ENCODE measurements around the gene ABCA2. TPM values are rescaled to one million over a fixed set of nuclear protein-coding genes. Genes with fewer than 3 reads are reported as not detected.
A peak's percentile ranks its signal among the peaks of the same experiment; 100 is the strongest.
"Not testable (repeated sequence)": the region's sequence is repeated elsewhere in the genome, so short reads cannot be mapped to it uniquely, and the experiment has no call there.

The ABCA2 gene
- total RNA-seq, 1 donor from 2014 or later, result 2.0 TPM

GRCh38 chr9:137015976-137016375 is 12.1 kb downstream of the ABCA2 start:
- ATAC-seq, result no peak

DNA sequence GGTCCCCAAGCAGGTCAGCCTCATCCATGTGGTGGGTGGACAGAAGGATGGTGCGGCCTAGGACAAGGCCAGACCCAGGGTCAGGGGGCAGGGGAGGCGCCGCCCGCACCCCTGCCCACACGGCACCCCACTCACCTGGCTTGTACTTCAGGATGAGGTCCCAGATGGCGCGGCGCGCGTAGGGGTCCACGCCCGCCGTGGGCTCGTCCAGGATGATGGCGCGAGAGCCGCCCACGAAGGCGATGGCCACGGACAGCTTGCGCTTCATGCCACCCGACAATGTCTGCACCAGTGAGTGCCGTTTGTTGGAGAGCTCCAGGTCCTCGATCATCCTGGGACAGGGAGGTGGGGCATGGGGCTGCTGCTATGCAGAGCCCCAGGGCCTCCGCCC is 12.5 kb downstream of the ABCA2 start:
- no peak for ATAC-seq

- ATAC-seq, result no peak
Measured at GRCh38 chr9:137014776-137015539, 13.1 kb downstream of the ABCA2 start.

DNA sequence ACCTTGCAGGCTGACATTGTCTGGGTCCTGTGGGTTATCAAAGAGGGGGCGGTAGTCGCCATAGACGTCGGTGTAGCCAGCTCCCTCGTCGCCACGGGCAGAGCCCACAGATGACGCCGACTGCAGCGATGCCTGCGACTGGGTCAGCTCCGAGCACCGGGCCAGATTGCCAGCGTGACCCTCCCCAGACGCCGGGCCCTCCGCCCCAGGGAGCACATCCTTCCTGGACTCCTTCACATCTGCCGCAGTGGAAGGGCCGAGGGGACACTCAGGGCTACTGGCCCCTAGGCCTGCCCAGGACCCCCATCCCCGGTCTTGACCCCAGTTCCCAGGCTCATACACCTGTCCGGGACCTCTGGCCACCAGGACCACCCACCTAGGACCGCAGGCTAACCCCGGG is 13.9 kb downstream of the ABCA2 start:
- no peak for ATAC-seq

GRCh38 chr9:137013571-137013940 is 14.5 kb downstream of the ABCA2 start:
- no peak for ATAC-seq

DNA sequence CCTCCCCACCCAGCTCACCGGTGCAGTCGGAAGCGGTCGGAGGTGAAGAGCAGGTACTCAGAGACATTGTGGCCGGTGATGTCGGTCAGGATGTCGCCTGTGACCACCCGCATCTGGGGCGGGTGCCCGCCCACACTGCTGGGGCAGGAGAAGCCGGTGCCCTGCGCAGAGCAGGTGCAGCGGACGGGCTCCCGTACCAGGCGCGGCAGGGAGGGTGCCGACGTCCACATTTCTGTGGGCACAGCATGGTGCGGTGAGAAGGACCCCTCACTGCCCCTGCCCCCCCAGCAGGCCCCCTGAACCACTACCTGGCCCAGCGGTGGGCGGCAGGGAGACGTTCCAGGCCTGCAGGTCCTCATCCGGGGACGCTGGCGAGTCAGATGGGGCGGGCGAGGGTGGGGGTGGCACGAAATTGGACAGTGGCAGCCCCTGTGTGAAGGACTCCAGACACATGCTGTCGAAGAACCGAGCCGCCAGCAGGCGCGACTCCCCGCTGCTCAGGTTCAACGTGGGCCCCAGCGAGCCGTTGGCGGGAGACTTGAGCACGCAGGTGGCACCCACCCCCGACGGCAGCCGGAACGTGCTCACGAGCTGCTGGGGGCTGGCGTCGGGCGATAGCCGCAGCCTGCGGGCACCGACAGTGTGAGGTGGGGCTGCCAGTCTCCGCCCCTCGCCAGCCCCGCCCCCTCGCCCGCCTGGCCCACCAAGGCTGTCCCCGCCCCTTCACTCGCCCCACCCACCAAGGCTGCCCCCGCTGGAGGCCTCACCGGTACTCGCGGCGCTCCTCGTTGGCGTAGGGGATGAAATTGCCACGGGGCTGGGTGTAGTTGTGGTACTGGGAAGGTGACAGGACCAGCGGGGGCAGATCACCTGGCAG is 15.1 kb downstream of the ABCA2 start:
- no peak for ATAC-seq

- no peak for ATAC-seq
Measured at GRCh38 chr9:137011907-137012675, 15.9 kb downstream of the ABCA2 start.

DNA sequence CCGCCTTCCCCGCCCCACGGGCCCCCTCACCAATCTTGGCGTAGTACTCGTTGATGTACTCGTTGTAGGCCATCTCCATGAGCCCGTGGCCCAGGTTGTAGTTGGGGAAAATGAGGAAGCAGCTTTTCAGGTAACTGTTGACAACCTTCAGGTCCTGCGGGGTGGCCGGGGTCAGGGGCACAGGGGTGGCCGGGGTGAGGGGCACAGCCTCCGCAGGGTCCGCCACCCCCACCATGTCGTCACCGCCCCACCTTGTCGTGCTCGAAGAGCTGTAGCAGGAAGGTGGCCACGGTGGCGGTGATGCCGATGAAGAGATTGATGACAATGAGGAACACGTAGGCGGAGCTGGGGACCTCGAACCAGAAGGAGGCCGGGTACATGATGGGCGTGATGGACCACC is 16.9 kb downstream of the ABCA2 start:
- no peak for ATAC-seq

GRCh38 chr9:137009938-137010732 is 17.9 kb downstream of the ABCA2 start:
- no peak for ATAC-seq

- ATAC-seq, result no peak
Measured at GRCh38 chr9:137009217-137009616, 18.8 kb downstream of the ABCA2 start.

DNA sequence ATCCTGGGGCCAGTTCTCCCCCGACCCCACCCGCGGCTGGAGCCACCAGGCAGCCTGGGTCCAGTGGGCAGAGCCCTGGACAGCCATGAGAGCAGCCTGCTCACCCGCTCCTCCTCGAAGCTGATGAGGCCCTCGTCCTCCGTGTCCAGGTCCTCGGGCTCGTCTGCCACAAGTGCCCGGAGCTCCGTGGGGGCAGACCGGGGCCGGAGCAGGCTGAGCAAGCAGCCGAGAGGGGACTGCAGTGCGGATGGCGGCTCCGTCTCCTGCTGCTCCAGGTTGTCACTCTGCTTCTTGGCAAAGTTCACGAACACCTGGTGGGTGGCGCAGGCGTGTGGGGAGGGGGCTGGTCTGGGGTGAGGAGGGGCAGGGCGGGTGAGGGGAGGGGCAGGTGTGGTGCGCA is 19.7 kb downstream of the ABCA2 start:
- ATAC-seq, result no peak

- no peak for ATAC-seq
Measured at GRCh38 chr9:137007816-137008270, 20.2 kb downstream of the ABCA2 start.

DNA sequence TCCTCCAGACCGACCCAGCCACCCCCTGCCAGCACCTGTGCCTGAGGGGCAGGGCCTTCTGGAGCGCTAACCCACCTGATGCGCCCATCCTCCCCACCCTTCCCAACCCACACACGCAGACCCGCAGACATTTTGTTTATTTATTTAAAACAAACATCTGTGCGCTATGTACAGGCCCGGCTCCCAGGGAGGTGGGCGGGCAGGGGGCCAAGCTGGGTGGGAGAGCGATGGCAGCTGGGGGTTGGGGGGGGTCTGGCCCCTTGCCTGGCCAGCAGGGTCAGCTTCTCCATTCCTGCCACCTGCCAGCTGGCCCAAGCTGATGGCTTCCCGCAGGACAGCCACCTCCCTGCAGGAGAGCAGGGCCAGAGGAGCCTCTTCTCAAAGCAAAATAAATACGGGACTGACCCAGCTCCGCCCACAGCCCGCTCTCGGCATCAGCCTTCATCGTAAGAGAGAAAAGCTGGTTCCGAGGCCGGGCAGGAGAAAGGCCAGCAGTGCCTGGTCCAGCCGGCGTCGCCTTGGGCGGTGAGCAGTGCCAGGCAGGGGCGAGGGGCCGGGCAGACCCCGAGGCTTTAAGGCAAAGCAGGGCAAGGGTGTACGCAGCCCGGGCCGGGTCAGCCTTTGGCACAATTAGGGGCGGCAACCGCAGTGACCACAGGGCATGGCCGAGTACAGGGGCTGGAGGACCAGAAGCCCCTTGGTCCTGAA is 20.8 kb downstream of the ABCA2 start:
- ATAC-seq, result no peak

GRCh38 chr9:137006116-137007003 is 21.7 kb downstream of the ABCA2 start:
- peak; percentile 4 for ATAC-seq

DNA sequence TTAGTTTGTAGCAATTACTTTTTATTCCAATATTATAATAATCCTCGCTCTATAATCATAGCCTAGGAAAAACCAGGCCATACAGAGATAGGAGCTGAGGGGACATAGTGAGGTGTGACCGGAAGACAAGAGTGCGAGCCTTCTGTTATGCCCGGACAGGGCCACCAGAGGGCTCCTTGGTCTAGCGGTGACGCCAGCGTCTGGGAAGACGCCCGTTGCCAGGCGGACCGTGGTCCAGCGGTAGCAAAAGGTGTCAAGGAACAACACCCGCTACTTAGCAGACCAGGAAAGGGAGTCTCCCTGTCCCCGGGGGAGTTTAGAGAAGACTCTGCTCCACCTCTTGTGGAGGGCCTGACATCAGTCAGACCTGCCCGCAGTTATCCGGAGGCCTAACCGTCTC is 23.8 kb downstream of the ABCA2 start:
- ATAC-seq, result not testable (repeated sequence)

- ATAC-seq, result no peak
Measured at GRCh38 chr9:137002646-137003041, 25.4 kb downstream of the ABCA2 start.

DNA sequence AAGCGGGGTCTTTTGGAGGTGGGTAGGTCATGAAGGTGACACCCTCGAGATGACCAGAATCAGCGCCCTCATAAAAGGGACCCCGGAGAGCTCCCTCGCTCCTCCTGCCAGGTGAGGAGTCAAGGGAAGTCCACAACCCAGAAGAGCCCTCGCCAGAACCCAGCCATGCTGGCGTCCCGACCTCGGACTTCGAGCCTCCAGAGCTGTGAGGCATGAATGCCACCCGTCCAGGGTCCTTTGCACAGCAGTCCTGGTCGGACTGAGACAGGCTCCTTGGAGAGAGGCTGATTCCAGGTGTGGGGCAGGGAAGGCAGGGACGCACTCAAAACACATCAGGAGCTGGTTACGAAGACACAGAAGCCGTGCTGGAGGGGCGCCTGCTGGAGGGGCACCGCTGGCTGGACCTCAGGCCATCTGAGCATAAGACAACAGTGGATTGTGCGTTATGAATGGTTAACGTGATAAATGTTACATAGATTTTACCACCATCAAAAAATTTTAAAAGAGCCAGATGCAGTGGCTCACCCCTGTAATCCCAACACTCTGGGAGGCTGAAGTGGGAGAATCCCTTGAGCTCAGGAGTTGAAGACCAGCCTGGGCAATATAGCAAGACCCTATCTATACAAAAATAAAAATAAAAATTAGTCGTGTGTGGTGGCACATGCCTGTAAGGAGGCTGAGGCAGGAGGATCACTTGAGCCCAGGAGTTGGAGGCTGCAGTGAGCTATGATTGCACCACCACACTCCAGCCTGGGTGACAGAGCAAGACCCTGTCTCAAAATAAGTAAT is 26.0 kb downstream of the ABCA2 start:
- no peak for ATAC-seq

GRCh38 chr9:137000177-137000930 is 27.7 kb downstream of the ABCA2 start:
- ATAC-seq, result no peak

- no peak for ATAC-seq
Measured at GRCh38 chr9:136997830-136998234, 30.2 kb downstream of the ABCA2 start.
